ENCODE measurements around the gene MGMT.

MGMT gene

GRCh38 chr10:129725890-129726631, 259.0 kb downstream of the MGMT start:
- no peak for DNase-seq (ENCODE audit: low read depth in 4 of 4, low spot score in 1 of 4)

- DNase-seq (ENCODE audit: low read depth in 4 of 4, low spot score in 1 of 4), result no peak
Observed at GRCh38 chr10:129727071-129727470, 260.0 kb downstream of the MGMT start.

GRCh38 chr10:129727495-129727894, 260.5 kb downstream of the MGMT start:
- DNase-seq (ENCODE audit: low read depth in 4 of 4, low spot score in 1 of 4), result no peak

GRCh38 chr10:129728246-129728820, 261.3 kb downstream of the MGMT start:
- DNase-seq (ENCODE audit: low read depth in 4 of 4, low spot score in 1 of 4), result no peak

- no peak for DNase-seq (ENCODE audit: low read depth in 4 of 4, low spot score in 1 of 4)
Observed at GRCh38 chr10:129728905-129729795, 262.1 kb downstream of the MGMT start.

GRCh38 chr10:129730272-129730992, 263.4 kb downstream of the MGMT start:
- no peak for DNase-seq (ENCODE audit: low read depth in 4 of 4, low spot score in 1 of 4)

GRCh38 chr10:129730993-129731325, 263.9 kb downstream of the MGMT start:
- no peak for DNase-seq (ENCODE audit: low read depth in 4 of 4, low spot score in 1 of 4)

GRCh38 chr10:129740532-129741279, 273.7 kb downstream of the MGMT start:
- DNase-seq (ENCODE audit: low read depth in 4 of 4, low spot score in 1 of 4), result no peak

- no peak for DNase-seq (ENCODE audit: low read depth in 4 of 4, low spot score in 1 of 4)
Observed at GRCh38 chr10:129741280-129741977, 274.4 kb downstream of the MGMT start.

- DNase-seq (ENCODE audit: low read depth in 4 of 4, low spot score in 1 of 4), result no peak
Observed at GRCh38 chr10:129741978-129742741, 275.1 kb downstream of the MGMT start.

GRCh38 chr10:129742742-129743550, 275.9 kb downstream of the MGMT start:
- DNase-seq (ENCODE audit: low read depth in 4 of 4, low spot score in 1 of 4), result no peak

- DNase-seq (ENCODE audit: low read depth in 4 of 4, low spot score in 1 of 4), result no peak
Observed at GRCh38 chr10:129743738-129744133, 276.7 kb downstream of the MGMT start.

GRCh38 chr10:129744134-129745111, 277.4 kb downstream of the MGMT start:
- DNase-seq (ENCODE audit: low read depth in 4 of 4, low spot score in 1 of 4), result no peak

- DNase-seq (ENCODE audit: low read depth in 4 of 4, low spot score in 1 of 4), result no peak
Observed at GRCh38 chr10:129745186-129745750, 278.2 kb downstream of the MGMT start.

GRCh38 chr10:129754211-129755050, 287.4 kb downstream of the MGMT start:
- no peak for DNase-seq (ENCODE audit: low read depth in 4 of 4, low spot score in 1 of 4)

GRCh38 chr10:129755158-129755591, 288.1 kb downstream of the MGMT start:
- DNase-seq (ENCODE audit: low read depth in 4 of 4, low spot score in 1 of 4), result no peak
